ENCODE measurements around the gene SV2C. TPM values are rescaled to one million over a fixed set of nuclear protein-coding genes. Genes with fewer than 3 reads are reported as not detected.

Gene SV2C
- total RNA-seq, 1 experiment from 2014 or later = not detected

GRCh38 chr5:76134003-76134402 lies 50.8 kb downstream of the SV2C start:
- Histone ChIP-seq H2AFZ (ENCODE audit: low read depth, low read length, poor library complexity, severe bottlenecking) (no peak overlapping the region), H3K9ac (ENCODE audit: low read length) (no peak overlapping the region), H3K27me3 (ENCODE audit: insufficient read depth, low read length) (peaks cover 82% of the 10 kb centered on the region), H3K4me2 (ENCODE audit: low read length) (no peak overlapping the region), H3K9me3 (ENCODE audit: control insufficient read depth in 1 of 2, insufficient read depth in 1 of 2, low read depth in 1 of 2, low read length in 2 of 2) (no peaks in the 10 kb centered on the region), H3K4me3 (replicated peaks in 1 of 2; ENCODE audit: low read depth in 1 of 2, low read length in 2 of 2) (no peak overlapping the region), H3K27ac (ENCODE audit: low read depth, low read length) (no peak overlapping the region), H3K9me2 (ENCODE audit: insufficient read depth) (no peaks in the 10 kb centered on the region), H3K4me1 (ENCODE audit: control insufficient read depth in 1 of 2, insufficient read depth in 2 of 2, low read length in 2 of 2) (no peaks in the 10 kb centered on the region), H4K20me1 (ENCODE audit: insufficient read depth) (no peaks in the 10 kb centered on the region), H3K79me2 (ENCODE audit: insufficient read depth, low read length) (no peaks in the 10 kb centered on the region), H3K36me3 (ENCODE audit: control insufficient read depth in 1 of 2, insufficient read depth in 2 of 2, low read length in 2 of 2) (no peaks in the 10 kb centered on the region)
- ATAC-seq (no peak), DNase-seq (ENCODE audit: low read depth, low spot score) (no peak)
- no peak for TF ChIP-seq ATF3 (IDR thresholded peaks at IDR 0.05)
- no peak for TF ChIP-seq CTCF (IDR thresholded peaks at IDR 0.05 in 2 of 3, conservative IDR thresholded peaks at IDR 0.05 in 1 of 3; ENCODE audit: borderline replicate concordance in 1 of 3, insufficient read depth in 1 of 3, low read depth in 2 of 3, low read length in 2 of 3)
- TF ChIP-seq ZFX (IDR thresholded peaks at IDR 0.05) = no peak
- no peak for TF ChIP-seq YY1 (IDR thresholded peaks at IDR 0.05; ENCODE audit: extremely low read depth, insufficient replicate concordance, low read depth, low read length)
- TF ChIP-seq JUND (IDR thresholded peaks at IDR 0.05) = no peak
- TF ChIP-seq SP1 (IDR thresholded peaks at IDR 0.05; ENCODE audit: low read depth) = no peak
- no peak for TF ChIP-seq CBX3 (IDR thresholded peaks at IDR 0.05; ENCODE audit: low read depth)
- TF ChIP-seq POLR2AphosphoS5 (IDR thresholded peaks at IDR 0.05; ENCODE audit: low read depth, low read length) = no peak
- no peak for TF ChIP-seq CEBPB (IDR thresholded peaks at IDR 0.05; ENCODE audit: low read depth)
- TF ChIP-seq ZNF274 (IDR thresholded peaks at IDR 0.05; ENCODE audit: low read depth, low read length) = no peak
- TF ChIP-seq MAX (IDR thresholded peaks at IDR 0.05) = no peak
- TF ChIP-seq TCF7L2 (IDR thresholded peaks at IDR 0.05; ENCODE audit: borderline replicate concordance, extremely low read depth, insufficient read depth, insufficient read length) = no peak
- TF ChIP-seq EZH2phosphoT487 (IDR thresholded peaks at IDR 0.05; ENCODE audit: borderline replicate concordance) = no peak
- no peak for TF ChIP-seq SRF (IDR thresholded peaks at IDR 0.05; ENCODE audit: low read depth)
- no peak for TF ChIP-seq ELF1 (IDR thresholded peaks at IDR 0.05; ENCODE audit: borderline replicate concordance, low read depth)
- no peak for TF ChIP-seq FOSL1 (IDR thresholded peaks at IDR 0.05; ENCODE audit: low read depth)
- no peak for TF ChIP-seq EGR1 (IDR thresholded peaks at IDR 0.05; ENCODE audit: low read depth)
- no peak for TF ChIP-seq EZH2 (IDR thresholded peaks at IDR 0.05)
- no peak for TF ChIP-seq REST (IDR thresholded peaks at IDR 0.05; ENCODE audit: low read depth)
- no peak for TF ChIP-seq ZBTB33 (IDR thresholded peaks at IDR 0.05; ENCODE audit: extremely low read depth, insufficient replicate concordance, low read length)
- ChIA-PET CTCF (no interaction called here), POLR2A (no interaction called here), RAD21 (ENCODE audit: low non-redundant PET in 1 of 2, low total read pairs in 2 of 2, uncharacterized antibody in 2 of 2, unreplicated experiment in 2 of 2) (no interaction called here)
- intact Hi-C loops (cut with micrococcal nuclease) = no loop called here
- BruUV-seq (replicated peaks) = no TSS peak

Data from HCT116 (cell line).